Activated CD4-positive, alpha-beta T cell treated with anti-CD3 and anti-CD28 coated beads, Interleukin-2, amount 50 U/mL, for 48 hours (primary cell): ENCODE measurements around the gene C4orf50.

Experiments used
- DNase-seq, 2 experiments: peaks; one replicate each; pipeline ENCODE4 v3.0.0-alpha.2; 2020

The C4orf50 gene

GRCh38 chr4:5917672-5918071, 100.6 kb downstream of the C4orf50 start:
- no peak for DNase-seq

- no peak for DNase-seq
Measured at GRCh38 chr4:5916229-5916628, 102.0 kb downstream of the C4orf50 start.

- DNase-seq, result no peak
Measured at GRCh38 chr4:5913454-5913853, 104.8 kb downstream of the C4orf50 start.

GRCh38 chr4:5912614-5913019, 105.6 kb downstream of the C4orf50 start:
- no peak for DNase-seq

GRCh38 chr4:5908876-5909427, 109.3 kb downstream of the C4orf50 start:
- no peak for DNase-seq

- DNase-seq, result no peak
Measured at GRCh38 chr4:5906191-5906590, 112.0 kb downstream of the C4orf50 start.

- no peak for DNase-seq
Measured at GRCh38 chr4:5905714-5906113, 112.5 kb downstream of the C4orf50 start.

GRCh38 chr4:5900844-5901243, 117.4 kb downstream of the C4orf50 start:
- DNase-seq, result no peak

- no peak for DNase-seq
Measured at GRCh38 chr4:5899881-5900280, 118.3 kb downstream of the C4orf50 start.

GRCh38 chr4:5899396-5899795, 118.8 kb downstream of the C4orf50 start:
- no peak for DNase-seq

GRCh38 chr4:5897674-5898073, 120.6 kb downstream of the C4orf50 start:
- DNase-seq, result no peak

- DNase-seq, result no peak
Measured at GRCh38 chr4:5895287-5895686, 122.9 kb downstream of the C4orf50 start.

- DNase-seq, result no peak
Measured at GRCh38 chr4:5894266-5894665, 124.0 kb downstream of the C4orf50 start.

- DNase-seq, result no peak
Measured at GRCh38 chr4:5893591-5893990, 124.6 kb downstream of the C4orf50 start.

GRCh38 chr4:5893004-5893580, 125.1 kb downstream of the C4orf50 start, which contains the start of gene CRMP1:
CRMP1 (minus strand) TSS chr4:5893086; CDS start chr4:5892969, 117 bp downstream.
- no peak for DNase-seq

- DNase-seq, result no peak
Measured at GRCh38 chr4:5892323-5893003, 125.8 kb downstream of the C4orf50 start.

GRCh38 chr4:5891563-5892322, 126.5 kb downstream of the C4orf50 start:
- DNase-seq, result no peak

GRCh38 chr4:5890063-5890727, 128.0 kb downstream of the C4orf50 start:
- DNase-seq, result no peak

GRCh38 chr4:5889002-5889696, 129.1 kb downstream of the C4orf50 start:
- DNase-seq, result no peak

- no peak for DNase-seq
Measured at GRCh38 chr4:5888222-5889001, 129.8 kb downstream of the C4orf50 start.

GRCh38 chr4:5887361-5888221, 130.6 kb downstream of the C4orf50 start:
- DNase-seq, result no peak
